Measurements from ENCODE around the gene PCDHGC4. TPM values are rescaled to one million over a fixed set of nuclear protein-coding genes. Genes with fewer than 3 reads are reported as not detected.

PCDHGC4 gene
- polyA plus RNA-seq, 2 donors, result 0.05 to 0.45 TPM

GRCh38 chr5:141495453-141495811, 10.6 kb downstream of the PCDHGC4 start:
- Histone ChIP-seq H3K27ac (ENCODE audit: low read depth in 2 of 2, low read length in 1 of 2) (no peak overlapping the region), H3K4me3 (ENCODE audit: low read depth in 1 of 2, low read length in 2 of 2) (no peak overlapping the region), H3K4me1 (ENCODE audit: control insufficient read depth in 2 of 2, insufficient read depth in 2 of 2, low read length in 1 of 2) (peaks cover 0 to 8% of the 10 kb centered on the region in 2 donors), H3K27me3 (ENCODE audit: control insufficient read depth in 1 of 2, insufficient read depth in 2 of 2, low read length in 2 of 2) (no peaks in the 10 kb centered on the region), H3K36me3 (ENCODE audit: control insufficient read depth in 2 of 2, insufficient read depth in 2 of 2, low read length in 1 of 2) (peaks cover 0 to 15% of the 10 kb centered on the region in 2 donors), H3K9me3 (ENCODE audit: control insufficient read depth in 2 of 2, insufficient read depth in 1 of 2, low read depth in 1 of 2, low read length in 1 of 2) (no peaks in the 10 kb centered on the region)
- WGBS, 2 donors, result 75 to 84% methylated on average over 8 of the region's 8 CpGs

DNA sequence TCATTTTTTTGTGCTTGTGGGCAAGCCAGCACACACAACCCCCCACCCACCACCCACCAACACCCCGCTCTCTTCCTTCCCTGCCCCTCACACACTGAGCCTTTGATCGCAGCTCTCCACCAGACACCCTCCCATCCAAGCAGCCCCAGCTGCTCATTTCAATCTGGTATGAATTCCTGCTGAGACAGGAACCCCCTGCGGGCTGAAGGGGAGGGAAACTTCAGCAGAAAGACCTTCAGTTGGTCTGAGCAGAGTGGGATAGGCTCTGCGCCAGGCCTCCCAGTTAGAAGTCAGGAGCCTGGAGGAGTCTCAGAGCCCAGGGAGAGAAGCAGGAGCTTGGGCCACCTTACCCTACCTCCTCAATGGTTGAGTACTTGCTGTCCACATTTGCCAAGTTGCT, 11.2 kb downstream of the PCDHGC4 start:
- 50 to 63% methylated on average over 4 of the region's 4 CpGs for WGBS, 2 donors
- H3K9me3 ChIP-seq (ENCODE audit: control insufficient read depth in 2 of 2, insufficient read depth in 1 of 2, low read depth in 1 of 2, low read length in 1 of 2), result no peaks in the 10 kb centered on the region

DNA sequence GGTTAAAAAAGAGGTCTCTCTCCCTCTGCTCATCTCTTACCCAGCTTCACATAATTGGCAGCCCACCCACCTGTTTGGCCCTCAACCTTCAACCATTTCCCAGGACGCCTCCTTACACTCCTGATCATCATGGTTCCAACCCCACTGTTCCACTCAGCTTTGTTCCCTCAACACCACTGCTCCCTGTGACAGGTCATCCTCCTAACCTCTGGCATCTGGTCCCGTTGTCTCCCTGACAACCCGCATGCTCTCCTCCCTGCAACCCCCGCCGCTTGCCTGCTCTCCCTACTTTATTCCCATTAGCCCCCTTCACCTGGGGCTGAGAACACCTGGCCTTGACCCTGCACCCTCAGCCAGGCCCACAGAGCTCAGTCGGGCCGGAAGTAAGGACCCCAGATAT, 16.9 kb downstream of the PCDHGC4 start:
- no peak overlapping the region for H3K4me3 ChIP-seq (ENCODE audit: low read depth in 1 of 2, low read length in 2 of 2)
- no peak overlapping the region for H3K27ac ChIP-seq (ENCODE audit: low read depth in 2 of 2, low read length in 1 of 2)
- no peaks in the 10 kb centered on the region for H3K27me3 ChIP-seq (ENCODE audit: control insufficient read depth in 1 of 2, insufficient read depth in 2 of 2, low read length in 2 of 2)
- no peaks in the 10 kb centered on the region for H3K9me3 ChIP-seq (ENCODE audit: control insufficient read depth in 2 of 2, insufficient read depth in 1 of 2, low read depth in 1 of 2, low read length in 1 of 2)
- no peaks in the 10 kb centered on the region for H3K4me1 ChIP-seq (ENCODE audit: control insufficient read depth in 2 of 2, insufficient read depth in 2 of 2, low read length in 1 of 2)
- H3K36me3 ChIP-seq (ENCODE audit: control insufficient read depth in 2 of 2, insufficient read depth in 2 of 2, low read length in 1 of 2), result peaks cover 0 to 11% of the 10 kb centered on the region in 2 donors
- WGBS, 2 donors, result 79 to 84% methylated on average over 7 of the region's 7 CpGs

More for the DNA sequence above, 11.2 kb downstream of the PCDHGC4 start:
- Histone ChIP-seq H3K4me1 (ENCODE audit: control insufficient read depth in 2 of 2, insufficient read depth in 2 of 2, low read length in 1 of 2) (peaks cover 0 to 8% of the 10 kb centered on the region in 2 donors), H3K4me3 (ENCODE audit: low read depth in 1 of 2, low read length in 2 of 2) (no peak overlapping the region), H3K27ac (ENCODE audit: low read depth in 2 of 2, low read length in 1 of 2) (no peak overlapping the region), H3K27me3 (ENCODE audit: control insufficient read depth in 1 of 2, insufficient read depth in 2 of 2, low read length in 2 of 2) (no peaks in the 10 kb centered on the region), H3K36me3 (ENCODE audit: control insufficient read depth in 2 of 2, insufficient read depth in 2 of 2, low read length in 1 of 2) (peaks cover 0 to 12% of the 10 kb centered on the region in 2 donors)

GRCh38 chr5:141503681-141504080, 18.9 kb downstream of the PCDHGC4 start:
- Histone ChIP-seq H3K27me3 (ENCODE audit: control insufficient read depth in 1 of 2, insufficient read depth in 2 of 2, low read length in 2 of 2) (no peaks in the 10 kb centered on the region), H3K4me1 (ENCODE audit: control insufficient read depth in 2 of 2, insufficient read depth in 2 of 2, low read length in 1 of 2) (peaks cover 0 to 4% of the 10 kb centered on the region in 2 donors), H3K27ac (ENCODE audit: low read depth in 2 of 2, low read length in 1 of 2) (no peak overlapping the region), H3K36me3 (ENCODE audit: control insufficient read depth in 2 of 2, insufficient read depth in 2 of 2, low read length in 1 of 2) (peaks cover 0 to 16% of the 10 kb centered on the region in 2 donors), H3K9me3 (ENCODE audit: control insufficient read depth in 2 of 2, insufficient read depth in 1 of 2, low read depth in 1 of 2, low read length in 1 of 2) (no peaks in the 10 kb centered on the region), H3K4me3 (ENCODE audit: low read depth in 1 of 2, low read length in 2 of 2) (no peak overlapping the region)
- 97 to 98% methylated on average over 2 of the region's 2 CpGs for WGBS, 2 donors

- H3K4me3 ChIP-seq (ENCODE audit: low read depth in 1 of 2, low read length in 2 of 2), result no peak overlapping the region
- peaks cover 0 to 17% of the 10 kb centered on the region in 2 donors for H3K36me3 ChIP-seq (ENCODE audit: control insufficient read depth in 2 of 2, insufficient read depth in 2 of 2, low read length in 1 of 2)
- WGBS, 2 donors, result 93 to 94% methylated on average over 4 of the region's 4 CpGs
- no peaks in the 10 kb centered on the region for H3K9me3 ChIP-seq (ENCODE audit: control insufficient read depth in 2 of 2, insufficient read depth in 1 of 2, low read depth in 1 of 2, low read length in 1 of 2)
- peaks cover 0 to 4% of the 10 kb centered on the region in 2 donors for H3K4me1 ChIP-seq (ENCODE audit: control insufficient read depth in 2 of 2, insufficient read depth in 2 of 2, low read length in 1 of 2)
- H3K27ac ChIP-seq (ENCODE audit: low read depth in 2 of 2, low read length in 1 of 2), result no peak overlapping the region
- no peaks in the 10 kb centered on the region for H3K27me3 ChIP-seq (ENCODE audit: control insufficient read depth in 1 of 2, insufficient read depth in 2 of 2, low read length in 2 of 2)
These were observed 19.4 kb downstream of the PCDHGC4 start for GRCh38 chr5:141504216-141504615.

DNA sequence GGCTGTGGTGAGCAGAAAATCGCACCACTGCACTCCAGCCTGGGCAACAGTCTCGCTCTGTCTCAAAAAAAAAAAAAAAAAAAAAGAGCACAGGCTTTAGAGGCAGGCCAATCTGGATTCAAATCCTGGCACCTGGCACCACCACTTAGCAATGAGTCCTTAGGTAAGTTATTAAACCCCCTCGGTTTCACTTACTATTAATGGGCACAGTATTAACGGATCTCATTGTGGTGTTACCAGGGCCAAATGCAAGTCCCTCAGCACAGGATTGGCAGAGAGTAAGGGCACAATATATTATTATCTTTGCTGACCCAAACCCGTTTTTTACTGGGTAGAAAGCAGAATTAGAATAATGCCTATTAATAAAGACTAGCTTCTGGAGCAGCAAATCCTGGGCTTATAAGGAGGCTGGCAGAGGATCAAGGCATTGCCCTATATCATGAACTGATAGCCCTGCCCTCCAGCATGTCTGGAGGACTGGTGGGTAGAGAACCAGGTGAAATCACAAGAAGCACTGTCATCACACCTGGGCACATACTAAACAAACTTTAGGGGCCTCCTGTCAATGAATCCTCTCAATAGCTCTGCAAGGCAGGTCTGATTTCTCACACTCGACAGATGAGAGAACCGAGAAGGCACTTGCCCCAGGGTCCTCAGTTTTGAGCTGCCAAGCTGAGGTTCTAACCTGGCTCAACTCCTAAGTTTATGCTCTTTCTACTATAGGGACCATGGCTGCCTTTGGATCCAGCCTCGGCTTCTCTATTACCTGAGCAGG, 21.7 kb downstream of the PCDHGC4 start:
- peaks cover 2 to 30% of the 10 kb centered on the region in 2 donors for H3K36me3 ChIP-seq (ENCODE audit: control insufficient read depth in 2 of 2, insufficient read depth in 2 of 2, low read length in 1 of 2)
- H3K27me3 ChIP-seq (ENCODE audit: control insufficient read depth in 1 of 2, insufficient read depth in 2 of 2, low read length in 2 of 2), result no peaks in the 10 kb centered on the region
- peaks cover 0 to 4% of the 10 kb centered on the region in 2 donors for H3K4me1 ChIP-seq (ENCODE audit: control insufficient read depth in 2 of 2, insufficient read depth in 2 of 2, low read length in 1 of 2)
- H3K27ac ChIP-seq (ENCODE audit: low read depth in 2 of 2, low read length in 1 of 2), result no peak overlapping the region
- no peaks in the 10 kb centered on the region for H3K9me3 ChIP-seq (ENCODE audit: control insufficient read depth in 2 of 2, insufficient read depth in 1 of 2, low read depth in 1 of 2, low read length in 1 of 2)
- no peak overlapping the region for H3K4me3 ChIP-seq (ENCODE audit: low read depth in 1 of 2, low read length in 2 of 2)
- 82 to 88% methylated on average over 7 to 8 of the region's 8 CpGs for WGBS, 2 donors

DNA sequence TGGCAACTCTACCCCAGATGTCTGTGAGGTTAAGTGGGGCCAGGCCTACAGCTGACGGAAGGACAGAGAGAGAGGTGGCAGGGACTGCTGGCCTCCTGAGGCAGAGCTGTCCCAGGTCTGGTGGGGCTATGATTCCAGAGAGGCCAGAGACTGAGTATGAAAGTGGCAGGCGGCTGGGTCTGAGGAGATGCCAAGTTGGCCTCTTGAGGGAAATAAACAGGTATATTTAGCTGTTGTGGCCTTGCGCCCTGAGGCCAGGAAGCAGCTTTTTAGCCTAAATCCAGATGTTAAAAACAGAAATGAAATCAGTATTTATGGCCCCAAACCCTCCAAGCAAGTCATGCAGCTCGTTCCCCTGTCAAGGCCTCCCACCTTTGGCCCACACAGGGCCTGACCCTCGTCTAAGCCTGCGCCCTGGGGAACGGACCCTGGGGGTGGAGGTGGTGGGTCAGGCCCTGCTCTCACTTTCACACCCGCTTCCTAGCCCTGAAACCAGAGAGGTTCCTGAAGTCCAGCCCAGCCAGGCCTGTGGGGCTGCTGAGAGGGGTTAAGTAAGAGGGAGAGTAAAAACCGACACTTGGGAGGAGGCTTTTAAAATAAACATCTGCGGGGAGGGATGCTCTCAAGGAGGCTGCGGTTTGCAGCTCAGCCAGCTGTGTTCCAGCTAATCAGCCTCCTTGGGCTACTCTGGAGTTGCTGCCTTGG, 22.7 kb downstream of the PCDHGC4 start:
- WGBS, 2 donors, result 61 to 67% methylated on average over 11 of the region's 11 CpGs
- Histone ChIP-seq H3K27me3 (ENCODE audit: control insufficient read depth in 1 of 2, insufficient read depth in 2 of 2, low read length in 2 of 2) (no peaks in the 10 kb centered on the region), H3K4me3 (ENCODE audit: low read depth in 1 of 2, low read length in 2 of 2) (no peak overlapping the region), H3K9me3 (ENCODE audit: control insufficient read depth in 2 of 2, insufficient read depth in 1 of 2, low read depth in 1 of 2, low read length in 1 of 2) (no peaks in the 10 kb centered on the region), H3K4me1 (ENCODE audit: control insufficient read depth in 2 of 2, insufficient read depth in 2 of 2, low read length in 1 of 2) (peaks cover 0 to 4% of the 10 kb centered on the region in 2 donors), H3K27ac (ENCODE audit: low read depth in 2 of 2, low read length in 1 of 2) (peak overlapping the region; percentile 75 to 81), H3K36me3 (ENCODE audit: control insufficient read depth in 2 of 2, insufficient read depth in 2 of 2, low read length in 1 of 2) (peaks cover 2 to 33% of the 10 kb centered on the region in 2 donors)

DNA sequence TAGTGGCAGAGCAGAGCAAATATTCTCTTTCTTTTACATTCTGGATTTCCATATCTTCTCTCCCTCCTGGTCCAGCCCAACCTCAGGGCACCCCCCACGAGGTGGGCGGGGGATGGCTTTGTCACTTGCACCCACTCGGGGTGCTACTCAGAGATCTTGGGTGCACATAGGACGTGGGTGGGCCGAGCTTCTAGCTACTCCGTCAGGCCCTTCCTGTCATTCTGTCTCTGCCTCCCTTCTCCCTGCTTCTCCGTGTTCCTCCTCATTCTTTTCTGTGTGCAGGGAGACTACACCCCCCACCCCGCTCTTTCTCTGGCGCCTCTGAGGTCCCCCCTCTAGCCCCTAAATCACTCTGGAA, 23.6 kb downstream of the PCDHGC4 start:
- Histone ChIP-seq H3K27ac (ENCODE audit: low read depth in 2 of 2, low read length in 1 of 2) (peak overlapping the region; percentile 75 to 81), H3K27me3 (ENCODE audit: control insufficient read depth in 1 of 2, insufficient read depth in 2 of 2, low read length in 2 of 2) (no peaks in the 10 kb centered on the region), H3K36me3 (ENCODE audit: control insufficient read depth in 2 of 2, insufficient read depth in 2 of 2, low read length in 1 of 2) (peaks cover 2 to 33% of the 10 kb centered on the region in 2 donors), H3K4me1 (ENCODE audit: control insufficient read depth in 2 of 2, insufficient read depth in 2 of 2, low read length in 1 of 2) (peaks cover 2 to 5% of the 10 kb centered on the region in 2 donors), H3K4me3 (ENCODE audit: low read depth in 1 of 2, low read length in 2 of 2) (peak overlapping the region in 1 of 2 donors; percentile 8), H3K9me3 (ENCODE audit: control insufficient read depth in 2 of 2, insufficient read depth in 1 of 2, low read depth in 1 of 2, low read length in 1 of 2) (no peaks in the 10 kb centered on the region)
- 45 to 49% methylated on average over 9 of the region's 9 CpGs for WGBS, 2 donors

DNA sequence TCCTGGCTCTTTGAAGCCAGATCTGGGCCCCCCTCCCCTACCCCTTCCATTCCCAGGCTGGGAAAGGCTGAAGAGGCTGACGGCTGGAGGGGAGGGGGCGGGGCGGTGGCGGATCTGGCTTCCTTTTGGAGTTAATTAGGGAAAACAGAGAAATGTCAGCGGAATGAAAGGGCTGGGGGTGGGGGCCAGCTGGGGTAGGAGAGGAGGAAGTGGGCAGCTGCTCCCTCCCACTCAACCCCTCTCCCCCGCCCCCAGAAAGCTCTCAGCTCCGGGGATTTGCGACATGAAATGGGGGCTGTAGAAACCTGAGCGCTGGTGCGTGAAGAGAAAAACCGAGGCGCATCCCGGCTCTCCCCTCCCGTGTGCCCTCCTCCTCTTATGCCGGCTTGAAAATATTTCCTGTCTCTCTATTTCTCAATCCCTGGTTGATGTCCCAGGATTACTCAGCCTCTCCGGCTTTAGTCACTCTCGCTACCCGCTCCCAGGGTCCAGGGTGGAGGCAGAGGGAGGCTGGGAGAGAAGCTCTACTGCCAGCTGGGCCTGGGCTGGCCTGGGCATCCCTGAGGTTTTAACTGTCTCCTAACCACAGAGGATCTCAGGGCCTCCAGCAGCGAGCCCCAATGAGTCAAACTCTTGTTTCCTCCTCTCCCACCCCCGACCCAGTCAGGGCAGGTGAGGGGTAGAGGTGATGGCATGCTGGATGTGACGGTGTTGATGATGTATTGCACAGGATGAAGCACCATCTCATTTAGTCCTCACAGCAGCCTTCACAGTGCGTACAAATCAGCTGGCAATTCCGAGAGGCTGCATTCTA, 24.2 kb downstream of the PCDHGC4 start:
- Histone ChIP-seq H3K4me3 (ENCODE audit: low read depth in 1 of 2, low read length in 2 of 2) (peak overlapping the region in 1 of 2 donors; percentile 8), H3K27me3 (ENCODE audit: control insufficient read depth in 1 of 2, insufficient read depth in 2 of 2, low read length in 2 of 2) (no peaks in the 10 kb centered on the region), H3K36me3 (ENCODE audit: control insufficient read depth in 2 of 2, insufficient read depth in 2 of 2, low read length in 1 of 2) (peaks cover 2 to 29% of the 10 kb centered on the region in 2 donors), H3K27ac (ENCODE audit: low read depth in 2 of 2, low read length in 1 of 2) (peak overlapping the region; percentile 75 to 81), H3K9me3 (ENCODE audit: control insufficient read depth in 2 of 2, insufficient read depth in 1 of 2, low read depth in 1 of 2, low read length in 1 of 2) (no peaks in the 10 kb centered on the region), H3K4me1 (ENCODE audit: control insufficient read depth in 2 of 2, insufficient read depth in 2 of 2, low read length in 1 of 2) (peaks cover 4 to 11% of the 10 kb centered on the region in 2 donors)
- WGBS, 2 donors, result 41 to 50% methylated on average over 23 of the region's 23 CpGs

Data from esophagus (tissue), 2 donors.